ENCODE data around the gene CPE. TPM values are rescaled to one million over a fixed set of nuclear protein-coding genes. Genes with fewer than 3 reads are reported as not detected.

Gene CPE
- total RNA-seq, 1 donor from 2014 or later = 63.6 TPM

DNA sequence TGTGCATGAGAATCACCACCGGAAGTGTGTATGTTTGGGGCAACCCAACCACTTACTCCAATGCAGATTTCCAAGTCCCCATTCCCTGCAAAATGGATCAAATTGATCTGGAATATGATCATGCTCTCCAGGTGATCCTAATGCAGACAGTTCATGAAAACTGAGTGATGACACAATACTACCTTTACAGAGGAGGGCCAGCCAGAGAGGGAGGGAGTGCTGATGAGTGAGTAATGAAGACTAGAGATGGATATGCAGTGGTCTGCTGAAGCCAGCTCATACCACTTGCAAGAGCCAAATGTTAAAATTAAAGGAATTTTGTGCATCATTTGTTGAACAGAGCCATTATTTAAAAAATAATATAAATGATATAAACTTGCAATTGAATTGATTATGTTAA is 10.2 kb upstream of the CPE start:
- TF ChIP-seq, protein P1, sequence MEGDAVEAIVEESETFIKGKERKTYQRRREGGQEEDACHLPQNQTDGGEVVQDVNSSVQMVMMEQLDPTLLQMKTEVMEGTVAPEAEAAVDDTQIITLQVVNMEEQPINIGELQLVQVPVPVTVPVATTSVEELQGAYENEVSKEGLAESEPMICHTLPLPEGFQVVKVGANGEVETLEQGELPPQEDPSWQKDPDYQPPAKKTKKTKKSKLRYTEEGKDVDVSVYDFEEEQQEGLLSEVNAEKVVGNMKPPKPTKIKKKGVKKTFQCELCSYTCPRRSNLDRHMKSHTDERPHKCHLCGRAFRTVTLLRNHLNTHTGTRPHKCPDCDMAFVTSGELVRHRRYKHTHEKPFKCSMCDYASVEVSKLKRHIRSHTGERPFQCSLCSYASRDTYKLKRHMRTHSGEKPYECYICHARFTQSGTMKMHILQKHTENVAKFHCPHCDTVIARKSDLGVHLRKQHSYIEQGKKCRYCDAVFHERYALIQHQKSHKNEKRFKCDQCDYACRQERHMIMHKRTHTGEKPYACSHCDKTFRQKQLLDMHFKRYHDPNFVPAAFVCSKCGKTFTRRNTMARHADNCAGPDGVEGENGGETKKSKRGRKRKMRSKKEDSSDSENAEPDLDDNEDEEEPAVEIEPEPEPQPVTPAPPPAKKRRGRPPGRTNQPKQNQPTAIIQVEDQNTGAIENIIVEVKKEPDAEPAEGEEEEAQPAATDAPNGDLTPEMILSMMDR (IDR thresholded peaks at IDR 0.05) = no peak
- H3K4me3 ChIP-seq = no peak overlapping the region
- ATAC-seq (no peak), DNase-seq (no peak)
- H3K27me3 ChIP-seq = no peaks in the 10 kb centered on the region
- intact Hi-C loops (cut with DNase I) = no loop called here
- H3K36me3 ChIP-seq = no peaks in the 10 kb centered on the region
- H3K27ac ChIP-seq = no peak overlapping the region
- no peaks in the 10 kb centered on the region for H3K9me3 ChIP-seq
- no peaks in the 10 kb centered on the region for H3K4me1 ChIP-seq

DNA sequence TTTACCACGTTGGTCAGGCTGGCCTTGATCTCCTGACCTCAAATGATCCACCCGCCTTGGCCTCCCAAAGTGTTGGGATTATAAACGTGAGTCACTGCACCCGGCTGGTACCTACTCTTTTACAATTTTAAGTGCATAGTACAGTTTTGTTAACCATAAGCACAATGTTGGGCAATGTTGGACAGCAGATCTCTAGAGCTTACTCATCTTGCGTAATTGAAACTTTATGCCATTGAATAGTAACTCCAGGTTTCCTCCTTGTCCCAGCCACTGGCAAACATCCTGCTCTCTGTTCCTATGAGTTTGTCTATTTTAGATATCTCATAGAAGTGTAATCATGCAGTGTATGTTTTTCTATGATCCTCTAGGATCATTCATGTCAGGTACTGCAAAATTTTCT is 9.3 kb upstream of the CPE start:
- Histone ChIP-seq H3K27ac (no peak overlapping the region), H3K4me1 (no peaks in the 10 kb centered on the region), H3K4me3 (no peak overlapping the region), H3K36me3 (no peaks in the 10 kb centered on the region), H3K9me3 (no peaks in the 10 kb centered on the region), H3K27me3 (no peaks in the 10 kb centered on the region)
- no peak for DNase-seq
- TF ChIP-seq, protein P1 (IDR thresholded peaks at IDR 0.05) = no peak
- ATAC-seq = no peak
- intact Hi-C loops (cut with DNase I) = no loop called here

DNA sequence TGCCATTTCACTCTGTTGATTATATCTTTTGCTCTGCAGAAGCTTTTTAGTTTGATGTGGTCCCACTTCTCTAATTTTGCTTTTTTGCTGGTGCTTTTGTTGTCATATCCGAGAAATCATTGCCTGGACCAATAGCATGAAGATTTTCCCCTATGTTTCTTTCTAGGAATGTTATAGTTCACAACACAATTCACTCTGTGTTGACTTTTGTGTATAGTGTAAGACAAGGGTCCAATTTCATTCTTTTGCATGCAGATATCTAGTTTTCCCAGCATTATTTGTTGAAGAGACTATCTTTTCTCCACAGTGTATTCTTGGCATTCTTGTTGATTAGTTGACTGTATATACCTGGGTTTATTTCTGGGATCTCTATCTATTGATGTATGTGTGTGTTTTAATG is 8.3 kb upstream of the CPE start:
- H3K9me3 ChIP-seq = no peaks in the 10 kb centered on the region
- ATAC-seq = no peak
- TF ChIP-seq, protein P1 (IDR thresholded peaks at IDR 0.05) = no peak
- H3K4me3 ChIP-seq = no peak overlapping the region
- no peak for DNase-seq
- H3K4me1 ChIP-seq = no peaks in the 10 kb centered on the region
- intact Hi-C loops (cut with DNase I) = no loop called here
- H3K27me3 ChIP-seq = no peaks in the 10 kb centered on the region
- no peak overlapping the region for H3K27ac ChIP-seq
- H3K36me3 ChIP-seq = no peaks in the 10 kb centered on the region

DNA sequence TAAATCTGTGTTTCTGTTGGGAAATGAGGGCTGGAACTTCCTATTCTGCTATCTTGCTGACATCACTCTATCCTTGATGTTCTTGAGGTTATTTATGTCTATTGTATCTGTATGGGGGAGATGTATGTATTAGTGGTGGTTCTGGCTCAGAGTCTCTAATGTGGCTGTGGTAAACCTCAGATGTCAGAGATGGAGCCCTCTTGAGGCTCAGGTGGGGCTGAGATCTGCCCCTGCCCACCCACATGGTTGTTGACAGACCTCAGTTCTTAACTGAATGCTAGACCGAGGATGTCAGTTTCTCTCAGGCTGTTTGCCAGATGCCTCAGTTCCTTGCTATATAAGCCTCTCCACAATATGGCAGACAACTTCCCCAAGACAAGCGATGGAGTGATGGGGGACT is 3.3 kb upstream of the CPE start:
- Histone ChIP-seq H3K9me3 (no peaks in the 10 kb centered on the region), H3K27ac (no peak overlapping the region), H3K27me3 (peaks cover 11% of the 10 kb centered on the region), H3K36me3 (no peaks in the 10 kb centered on the region), H3K4me3 (no peak overlapping the region), H3K4me1 (peaks cover 3% of the 10 kb centered on the region)
- ATAC-seq (no peak), DNase-seq (no peak)
- TF ChIP-seq, protein P1 (IDR thresholded peaks at IDR 0.05) = no peak
- intact Hi-C loops (cut with DNase I) = no loop called here

DNA sequence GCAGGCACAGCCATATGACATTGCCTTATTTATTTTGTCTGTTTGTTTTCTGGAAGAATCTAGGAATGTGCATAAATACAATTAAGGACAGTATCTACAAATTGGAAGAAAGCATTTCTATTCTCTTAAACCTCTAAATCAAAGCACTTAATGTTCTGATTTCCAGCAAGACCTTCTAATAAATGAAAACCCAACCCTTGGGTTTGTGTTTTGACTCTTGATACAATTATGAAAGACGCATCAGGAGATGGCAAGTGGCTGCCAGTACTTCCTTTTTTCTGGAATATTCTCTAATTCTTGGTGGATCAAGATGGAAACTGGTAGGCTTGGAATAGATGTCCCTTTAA is 437 bp upstream of the CPE start:
- no peaks in the 10 kb centered on the region for H3K9me3 ChIP-seq
- H3K4me3 ChIP-seq = peak overlapping the region; percentile 47
- H3K36me3 ChIP-seq = no peaks in the 10 kb centered on the region
- peak overlapping the region; percentile 56 for H3K27ac ChIP-seq
- H3K27me3 ChIP-seq = peaks cover 16% of the 10 kb centered on the region
- ATAC-seq (no peak), DNase-seq (no peak)
- TF ChIP-seq, protein P1 (IDR thresholded peaks at IDR 0.05) = no peak
- intact Hi-C loops (cut with DNase I) = no loop called here
- H3K4me1 ChIP-seq = peaks cover 3% of the 10 kb centered on the region

DNA sequence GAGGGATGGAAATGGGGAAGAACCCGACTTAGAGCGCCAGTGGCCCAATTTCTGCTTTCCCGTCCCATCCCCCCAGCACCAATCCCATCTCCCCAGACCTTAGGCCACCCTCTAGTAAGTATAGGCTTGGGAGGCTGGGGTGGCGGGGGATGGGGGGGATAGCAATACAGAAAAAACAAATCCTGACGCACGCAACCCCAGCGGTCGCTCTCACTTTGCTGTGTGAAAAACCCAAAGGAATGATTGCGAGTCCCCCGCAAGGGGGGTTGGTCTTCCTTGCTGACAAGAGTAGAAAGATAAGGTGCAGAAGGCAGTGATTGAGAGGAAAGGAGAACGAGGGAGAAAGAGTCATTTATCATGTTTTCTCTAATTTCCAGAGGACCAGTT is 863 bp downstream of the CPE start:
- Histone ChIP-seq H3K27ac (no peak overlapping the region), H3K27me3 (peaks cover 16% of the 10 kb centered on the region), H3K4me1 (peaks cover 3% of the 10 kb centered on the region), H3K36me3 (no peaks in the 10 kb centered on the region), H3K4me3 (peak overlapping the region; percentile 47), H3K9me3 (no peaks in the 10 kb centered on the region)
- TF ChIP-seq, protein P1 (IDR thresholded peaks at IDR 0.05) = no peak
- intact Hi-C loops (cut with DNase I) = no loop called here
- ATAC-seq = no peak
- DNase-seq = no peak
